MCF 10A (cell line): ENCODE measurements around the gene SCN8A. TPM values are rescaled to one million over a fixed set of nuclear protein-coding genes. Genes with fewer than 3 reads are reported as not detected.
A peak's percentile ranks its signal among the peaks of the same experiment; 100 is the strongest.

Source experiments
- BruUV-seq: library from RNA; stranded (reverse); fragments of 400-500 nt; replicated peaks from 2 replicates; lab custom pipeline; 2021; lab: Mats Ljungman, UMichigan
- CTCF ChIA-PET: fragments of 300-600 bp; sonication (Branson Sonifier 250); formaldehyde crosslinking; extraction: SDS; loops from one replicate; lab custom pipeline; 2021; ENCODE audit warnings: antibody characterized with exemption, inconsistent platforms; lab: Yijun Ruan, JAX
- POLR2A ChIA-PET: fragments of 300-600, 350-650 bp; sonication (Branson Sonifier 250); formaldehyde crosslinking; extraction: SDS; loops from one replicate; lab custom pipeline; 2020; ENCODE audit warnings: antibody characterized with exemption, inconsistent platforms; lab: Yijun Ruan, JAX
- DNase-seq: peaks from one replicate; pipeline ENCODE4 v3.0.0-alpha.2; 2018; ENCODE audit not compliant: unreplicated experiment
- H3K27ac Mint-ChIP-seq: one replicate; pipeline ENCODE4 v1.8.0; 2022; ENCODE audit warnings: mild to moderate bottlenecking, low read depth, mixed read lengths; ENCODE audit not compliant: unreplicated experiment
- H3K27me3 Mint-ChIP-seq: one replicate; pipeline ENCODE4 v1.8.0; 2022; ENCODE audit warnings: mixed read lengths; ENCODE audit not compliant: insufficient read depth, unreplicated experiment
- H3K36me3 Mint-ChIP-seq: one replicate; pipeline ENCODE4 v1.8.0; 2022; ENCODE audit warnings: mild to moderate bottlenecking, moderate library complexity, mixed read lengths; ENCODE audit not compliant: insufficient read depth, unreplicated experiment
- H3K4me1 Mint-ChIP-seq: one replicate; pipeline ENCODE4 v1.8.0; 2022; ENCODE audit warnings: mixed read lengths; ENCODE audit not compliant: insufficient read depth, unreplicated experiment
- H3K4me3 Mint-ChIP-seq: one replicate; pipeline ENCODE4 v1.8.0; 2022; ENCODE audit warnings: mild to moderate bottlenecking, moderate library complexity, mixed read lengths; ENCODE audit not compliant: unreplicated experiment
- H3K9me3 Mint-ChIP-seq: one replicate; pipeline ENCODE4 v1.8.0; 2022; ENCODE audit warnings: mixed read lengths; ENCODE audit not compliant: unreplicated experiment
- CTCF ChIP-seq: fragments of 200-600 bp; IDR thresholded peaks from one replicate; pipeline ENCODE4 v1.8.0; 2022; ENCODE audit warnings: antibody characterized with exemption, mild to moderate bottlenecking; ENCODE audit not compliant: unreplicated experiment
- intact Hi-C: fragments of 100-400 bp; cut with micrococcal nuclease; formaldehyde crosslinking; loops from 2 replicates; pipeline ENCODE4 v1.14.1; 2022
- total RNA-seq: library from RNA; stranded (reverse); gene quantifications from 2 replicates; pipeline ENCODE4 v1.2.3, GENCODE V29; 2022

SCN8A gene
- total RNA-seq, 1 experiment from 2014 or later = 0.70 TPM

- ChIA-PET CTCF (interaction anchor here (0.5 to 2.0 kb wide), 3 partner anchors 10 to 35 kb away, joined by 3 to 6 read pairs (median 4); no protein-coding TSS in a partner anchor), POLR2A (interaction anchor here (0.7 kb wide), 1 partner anchor 404 kb away, joined by 4 read pairs; no protein-coding TSS in a partner anchor)
- BruUV-seq = no TSS peak
- Mint-ChIP-seq H3K36me3 (no peaks in the 10 kb centered on the region), H3K27ac (no peak overlapping the region), H3K27me3 (peaks cover 43% of the 10 kb centered on the region), H3K9me3 (no peaks in the 10 kb centered on the region), H3K4me1 (no peaks in the 10 kb centered on the region), H3K4me3 (no peak overlapping the region)
- no peak for DNase-seq
- TF ChIP-seq CTCF = no peak
- intact Hi-C loops = no loop called here
Observed at GRCh38 chr12:51813931-51814310, 222.9 kb downstream of the SCN8A start.

- ChIA-PET CTCF (interaction anchor here (0.5 to 2.0 kb wide), 4 partner anchors 9 to 35 kb away, joined by 3 to 6 read pairs (median 4); no protein-coding TSS in a partner anchor), POLR2A (no interaction called here)
- Mint-ChIP-seq H3K4me1 (no peaks in the 10 kb centered on the region), H3K4me3 (no peak overlapping the region), H3K27me3 (peaks cover 39% of the 10 kb centered on the region), H3K9me3 (no peaks in the 10 kb centered on the region), H3K36me3 (no peaks in the 10 kb centered on the region), H3K27ac (no peak overlapping the region)
- peak; percentile 32 for TF ChIP-seq CTCF
- DNase-seq = no peak
- intact Hi-C loops = no loop called here
- no TSS peak for BruUV-seq
Observed at GRCh38 chr12:51814311-51815088, 223.5 kb downstream of the SCN8A start.

- BruUV-seq = no TSS peak
Observed at GRCh38 chr12:51815571-51815970, 224.5 kb downstream of the SCN8A start.

More at GRCh38 chr12:51815571-51815970, 224.5 kb downstream of the SCN8A start:
- ChIA-PET CTCF (interaction anchor here (1.3 kb wide), 1 partner anchor 13 kb away, joined by 3 read pairs; no protein-coding TSS in a partner anchor), POLR2A (no interaction called here)
- Mint-ChIP-seq H3K27me3 (peaks cover 46% of the 10 kb centered on the region), H3K27ac (no peak overlapping the region), H3K9me3 (no peaks in the 10 kb centered on the region), H3K36me3 (no peaks in the 10 kb centered on the region), H3K4me1 (no peaks in the 10 kb centered on the region), H3K4me3 (no peak overlapping the region)
- no peak for DNase-seq
- no peak for TF ChIP-seq CTCF
- intact Hi-C loops = no loop called here
